Lower leg skin (tissue), 3 donors: ENCODE results near the gene CAB39.

ENCODE experiments used
- CTCF ChIP-seq, 3 donors: fragments of 450-650 bp; IDR thresholded peaks; one replicate each; pipeline ENCODE4 v1.5.1; 2016; ENCODE audit warnings: antibody characterized with exemption in 3 of 3, mild to moderate bottlenecking in 3 of 3, moderate library complexity in 2 of 3
- POLR2A ChIP-seq, 2 donors: fragments of 450-650 bp; IDR thresholded peaks; one replicate each; pipeline ENCODE4 v1.6.1; 2016 to 2017; ENCODE audit warnings: antibody characterized with exemption in 2 of 2, mild to moderate bottlenecking in 1 of 2, moderate library complexity in 1 of 2

GRCh38 chr2:230861552-230862255 is 149.1 kb downstream of the CAB39 start:
- TF ChIP-seq POLR2A (IDR thresholded peaks at IDR 0.05): no peak
- no peak for TF ChIP-seq CTCF (IDR thresholded peaks at IDR 0.05)
